ENCODE data around the gene CAND2.

CAND2 gene

GRCh38 chr3:12796171-12797123 lies at the start of gene CAND2:
Gene CAND2, plus strand, starts transcription at chr3:12796680. Its CDS starts 41 bp downstream, at chr3:12796721.
- H3K27ac ChIP-seq, result peak within 1 kb of the TSS; percentile 46; the same call in 1 of the 2 replicates

GRCh38 chr3:12748477-12748876 lies 48.0 kb upstream of the CAND2 start:
- TF ChIP-seq, protein P1, sequence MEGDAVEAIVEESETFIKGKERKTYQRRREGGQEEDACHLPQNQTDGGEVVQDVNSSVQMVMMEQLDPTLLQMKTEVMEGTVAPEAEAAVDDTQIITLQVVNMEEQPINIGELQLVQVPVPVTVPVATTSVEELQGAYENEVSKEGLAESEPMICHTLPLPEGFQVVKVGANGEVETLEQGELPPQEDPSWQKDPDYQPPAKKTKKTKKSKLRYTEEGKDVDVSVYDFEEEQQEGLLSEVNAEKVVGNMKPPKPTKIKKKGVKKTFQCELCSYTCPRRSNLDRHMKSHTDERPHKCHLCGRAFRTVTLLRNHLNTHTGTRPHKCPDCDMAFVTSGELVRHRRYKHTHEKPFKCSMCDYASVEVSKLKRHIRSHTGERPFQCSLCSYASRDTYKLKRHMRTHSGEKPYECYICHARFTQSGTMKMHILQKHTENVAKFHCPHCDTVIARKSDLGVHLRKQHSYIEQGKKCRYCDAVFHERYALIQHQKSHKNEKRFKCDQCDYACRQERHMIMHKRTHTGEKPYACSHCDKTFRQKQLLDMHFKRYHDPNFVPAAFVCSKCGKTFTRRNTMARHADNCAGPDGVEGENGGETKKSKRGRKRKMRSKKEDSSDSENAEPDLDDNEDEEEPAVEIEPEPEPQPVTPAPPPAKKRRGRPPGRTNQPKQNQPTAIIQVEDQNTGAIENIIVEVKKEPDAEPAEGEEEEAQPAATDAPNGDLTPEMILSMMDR (conservative IDR thresholded peaks at IDR 0.05), result no peak

More at GRCh38 chr3:12796171-12797123, at the start of gene CAND2:
- TF ChIP-seq, protein P1 (conservative IDR thresholded peaks at IDR 0.05), result no peak

GRCh38 chr3:12750223-12750622 lies 46.3 kb upstream of the CAND2 start:
- TF ChIP-seq, protein P1 (conservative IDR thresholded peaks at IDR 0.05), result no peak
- H3K27ac ChIP-seq, result no peak overlapping the region

More at GRCh38 chr3:12748477-12748876, 48.0 kb upstream of the CAND2 start:
- no peak overlapping the region for H3K27ac ChIP-seq

DNA sequence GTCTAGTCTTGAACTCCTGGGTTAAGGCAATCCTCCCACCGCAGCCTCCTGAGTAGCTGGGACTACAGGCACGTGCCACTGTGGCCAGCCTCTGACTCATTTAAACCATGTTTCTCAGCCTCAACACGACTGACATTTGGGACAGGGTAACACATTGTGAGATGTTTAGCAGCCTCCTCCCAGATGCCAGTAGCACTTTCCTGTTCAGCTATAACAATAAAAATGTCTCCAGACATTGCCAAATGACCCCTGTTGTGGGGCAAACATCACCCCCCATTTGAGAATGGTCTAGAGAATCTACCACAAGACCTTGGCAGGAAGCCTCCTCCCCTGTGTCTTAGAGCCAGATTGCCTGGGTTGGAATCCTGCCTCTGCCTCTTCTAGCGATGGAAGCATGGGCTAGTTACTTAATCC lies 45.8 kb upstream of the CAND2 start:
- no peak overlapping the region for H3K27ac ChIP-seq
- TF ChIP-seq, protein P1 (conservative IDR thresholded peaks at IDR 0.05), result no peak

DNA sequence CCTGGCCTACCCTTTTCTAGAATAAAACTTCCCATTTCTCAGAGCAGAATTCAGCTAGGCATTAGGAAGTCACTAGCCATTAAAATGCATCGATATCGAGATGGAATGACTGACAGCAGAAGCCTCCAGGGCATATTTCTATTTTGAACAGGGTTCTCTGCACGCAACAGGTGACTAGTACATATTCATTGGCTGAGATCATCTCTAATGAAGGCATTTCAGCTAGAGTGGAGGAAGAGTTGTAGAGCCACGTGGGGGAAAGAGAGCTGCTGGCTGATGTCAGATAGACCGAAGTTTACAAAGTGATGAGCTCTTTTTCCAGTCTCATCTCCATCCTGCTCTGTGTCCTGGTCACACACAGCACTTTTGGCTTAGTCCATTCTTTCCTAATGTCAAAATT lies 44.9 kb upstream of the CAND2 start:
- TF ChIP-seq, protein P1 (conservative IDR thresholded peaks at IDR 0.05), result no peak

DNA sequence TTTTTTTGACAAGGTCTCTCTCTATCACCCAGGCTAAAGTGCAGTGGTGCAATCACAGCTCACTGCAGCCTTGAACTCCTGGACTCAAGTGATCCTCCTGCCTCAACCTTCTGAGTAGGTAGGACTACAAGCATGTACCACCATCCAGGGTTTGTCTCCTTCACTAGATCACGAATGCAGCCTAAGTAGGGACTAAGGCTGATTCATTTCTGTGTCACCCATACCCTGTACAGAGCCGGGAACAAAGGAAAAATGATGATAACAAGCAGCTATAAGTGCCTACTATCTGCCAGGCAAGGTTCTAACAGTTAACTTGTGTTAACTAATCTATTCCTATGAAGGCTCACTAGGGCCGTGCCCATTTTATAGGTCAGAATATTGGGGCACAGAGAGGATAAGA lies 44.4 kb upstream of the CAND2 start:
- TF ChIP-seq, protein P1 (conservative IDR thresholded peaks at IDR 0.05), result no peak
- no peak overlapping the region for H3K27ac ChIP-seq

More for the DNA sequence above, 44.9 kb upstream of the CAND2 start:
- no peak overlapping the region for H3K27ac ChIP-seq

DNA sequence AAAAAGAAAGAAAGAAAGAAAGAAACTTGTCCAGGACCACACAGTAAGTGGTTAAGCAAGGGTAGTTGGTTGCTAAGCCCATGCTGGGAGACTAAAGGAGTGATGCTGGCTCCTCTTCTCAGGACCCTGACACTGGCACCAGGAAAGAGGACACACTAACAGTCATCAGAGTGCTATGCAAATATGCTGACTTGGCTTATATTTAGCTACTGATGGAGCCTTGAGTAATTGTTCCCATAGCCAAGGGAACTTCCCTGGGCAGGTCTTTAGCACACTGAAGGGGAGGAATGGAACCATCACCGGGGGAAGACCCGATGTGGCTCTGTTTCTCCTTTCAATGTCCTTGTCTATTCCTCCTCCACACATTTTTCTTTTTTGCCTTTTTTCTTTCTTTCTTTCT lies 43.7 kb upstream of the CAND2 start:
- H3K27ac ChIP-seq, result no peak overlapping the region
- TF ChIP-seq, protein P1 (conservative IDR thresholded peaks at IDR 0.05), result no peak

Measured in VCaP (cell line).